B cell (primary cell): ENCODE results near the gene SLC25A4. TPM values are rescaled to one million over a fixed set of nuclear protein-coding genes. Genes with fewer than 3 reads are reported as not detected.

Source experiments
- ATAC-seq: fragments of 200-7000 bp; cut with Tn5 transposase; one replicate; pipeline ENCODE4 v1.10.0; 2021; ENCODE audit warnings: low read depth, mild to moderate bottlenecking, moderate number of reproducible peaks, moderate library complexity
- CTCF ChIA-PET: fragments of 350-600 bp; sonication (Branson Sonifier 250); formaldehyde crosslinking; loops from one replicate; lab custom pipeline; 2021; ENCODE audit warnings: antibody characterized with exemption, inconsistent platforms; lab: Charles Lee
- POLR2A ChIA-PET: fragments of 350-600 bp; sonication (Branson Sonifier 250); formaldehyde crosslinking; loops from one replicate; lab custom pipeline; 2021; ENCODE audit warnings: antibody characterized with exemption; lab: Charles Lee
- DNase-seq: peaks from one replicate; pipeline ENCODE4 v3.0.0; 2013
- H2AFZ ChIP-seq: 2 replicates; pipeline ENCODE4 v1.6.1; 2012; ENCODE audit warnings: mild to moderate bottlenecking, low read depth, low read length; ENCODE audit not compliant: insufficient read depth, poor library complexity, severe bottlenecking
- H3K27ac ChIP-seq, 2 donors: 1 replicate in 1 of 2; 2 replicates in 1 of 2; pipeline ENCODE4 v1.5.1; 2012 to 2013; ENCODE audit warnings: low read length in 2 of 2, mild to moderate bottlenecking in 2 of 2, moderate library complexity in 1 of 2
- H3K27me3 ChIP-seq, 4 experiments: fragments of 200-600 bp in 1 of 4; sonication (generic) in 1 of 4; replicated peaks in 1 of 4; 1 replicate in 2 of 4; 2 replicates in 2 of 4; pipeline versions ENCODE4 v1.6.1 to v1.7.0; 2013 to 2016; ENCODE audit warnings: low read length in 3 of 4, mild to moderate bottlenecking in 2 of 4, mixed read lengths in 1 of 4, moderate library complexity in 1 of 4; ENCODE audit not compliant: insufficient read depth in 4 of 4, control insufficient read depth in 3 of 4; ENCODE audit errors: control extremely low read depth in 1 of 4
- H3K36me3 ChIP-seq, 2 experiments: replicated peaks in 1 of 2; 1 replicate in 1 of 2; 2 replicates in 1 of 2; pipeline versions ENCODE4 v1.6.1 to v1.7.1; 2013; ENCODE audit warnings: low read length in 1 of 2; ENCODE audit not compliant: insufficient read depth in 2 of 2, control insufficient read depth in 1 of 2; ENCODE audit errors: control extremely low read depth in 1 of 2, extremely low read depth in 1 of 2
- H3K4me1 ChIP-seq, 2 donors: fragments of 200-600 bp in 1 of 2; sonication (generic) in 1 of 2; 1 replicate in 1 of 2; 2 replicates in 1 of 2; pipeline versions ENCODE4 v1.5.1 to v1.6.1; 2013 to 2017; ENCODE audit warnings: low read length in 2 of 2; ENCODE audit not compliant: control insufficient read depth in 2 of 2, insufficient read depth in 2 of 2
- H3K4me2 ChIP-seq: replicated peaks from 2 replicates; pipeline ENCODE3; 2012; ENCODE audit warnings: mild to moderate bottlenecking, low read depth, low read length; ENCODE audit not compliant: poor library complexity, severe bottlenecking
- H3K4me3 ChIP-seq, 5 experiments: fragments of 200-600 bp in 1 of 5; sonication (generic) in 1 of 5; 1 replicate in 3 of 5; 2 replicates in 2 of 5; pipeline versions ENCODE4 v1.5.1 to v1.7.0; 2011 to 2016; ENCODE audit warnings: low read length in 4 of 5, mild to moderate bottlenecking in 4 of 5, low read depth in 2 of 5, control low read depth in 1 of 5, moderate library complexity in 1 of 5; ENCODE audit not compliant: insufficient read depth in 1 of 5; ENCODE audit errors: control extremely low read depth in 1 of 5, extremely low read depth in 1 of 5
- H3K79me2 ChIP-seq: fragments of 200-600 bp; sonication (generic); one replicate; pipeline ENCODE4 v1.6.0; 2016; ENCODE audit warnings: low read length; ENCODE audit not compliant: control insufficient read depth, insufficient read depth
- H3K9ac ChIP-seq: fragments of 200-600 bp; sonication (generic); 2 replicates; pipeline ENCODE4 v1.6.1; 2017; ENCODE audit warnings: mild to moderate bottlenecking, low read length, moderate library complexity
- H3K9me3 ChIP-seq, 3 donors: one replicate each; pipeline versions ENCODE4 v1.6.1 to v1.7.1; 2013; ENCODE audit warnings: low read length in 2 of 3; ENCODE audit not compliant: control insufficient read depth in 2 of 3, insufficient read depth in 1 of 3; ENCODE audit errors: control extremely low read depth in 1 of 3
- H4K20me1 ChIP-seq: 2 replicates; pipeline ENCODE4 v1.6.0; 2012; ENCODE audit warnings: mild to moderate bottlenecking, low read length; ENCODE audit not compliant: insufficient read depth, control insufficient read depth, poor library complexity, severe bottlenecking
- H3K27ac Mint-ChIP-seq: one replicate; pipeline ENCODE4 v1.8.0; 2021; ENCODE audit warnings: mixed read lengths
- H3K27me3 Mint-ChIP-seq: one replicate; pipeline ENCODE4 v1.8.0; 2021; ENCODE audit warnings: mixed read lengths
- H3K4me1 Mint-ChIP-seq: one replicate; pipeline ENCODE4 v1.8.0; 2021; ENCODE audit warnings: mixed read lengths
- H3K4me3 Mint-ChIP-seq: one replicate; pipeline ENCODE4 v1.8.0; 2021; ENCODE audit warnings: mixed read lengths
- H3K9me3 Mint-ChIP-seq: one replicate; pipeline ENCODE4 v1.8.0; 2022; ENCODE audit warnings: mixed read lengths; ENCODE audit not compliant: insufficient read depth
- EZH2 ChIP-seq: IDR thresholded peaks from 2 replicates; pipeline ENCODE4 v1.6.1; 2012; ENCODE audit warnings: borderline replicate concordance, low read depth, mild to moderate bottlenecking, moderate library complexity, low read length; ENCODE audit not compliant: insufficient read depth, poor library complexity, severe bottlenecking
- WGBS: methylation state at CpG from one replicate; pipeline ENCODE4 v1.1.5; 2013; ENCODE audit warnings: missing lambda C conversion rate; ENCODE audit not compliant: insufficient coverage; 5-methylcytosine and 5-hydroxymethylcytosine counted together
- intact Hi-C: fragments of 100-400 bp; cut with micrococcal nuclease; formaldehyde crosslinking; loops from one replicate; pipeline ENCODE4 v1.10.0; 2022
- polyA plus RNA-seq: library from polyadenylated mRNA; depleted of rRNA; stranded (reverse); fragments of >200 nt; gene quantifications from 2 replicates; pipeline ENCODE4 v1.2.3, GENCODE V29; 2012
- total RNA-seq, 2 donors: library from RNA; stranded (reverse); fragments of 120-200 nt in 1 of 2; gene quantifications; 1 replicate in 1 of 2; 2 replicates in 1 of 2; pipeline versions ENCODE4 v1.2.3 to v1.2.4, GENCODE V29; 2013 to 2022
- TF ChIP-seq, protein P1 (sequence below): fragments of 200-600 bp; IDR thresholded peaks from one replicate; pipeline ENCODE4 v1.8.0; 2022; ENCODE audit warnings: antibody characterized with exemption, mild to moderate bottlenecking

Gene SLC25A4
- total and polyA plus RNA-seq, 2 donors (not counting 1 experiment from before 2014, with no cell fraction given), result 7.3 to 11.7 TPM

DNA sequence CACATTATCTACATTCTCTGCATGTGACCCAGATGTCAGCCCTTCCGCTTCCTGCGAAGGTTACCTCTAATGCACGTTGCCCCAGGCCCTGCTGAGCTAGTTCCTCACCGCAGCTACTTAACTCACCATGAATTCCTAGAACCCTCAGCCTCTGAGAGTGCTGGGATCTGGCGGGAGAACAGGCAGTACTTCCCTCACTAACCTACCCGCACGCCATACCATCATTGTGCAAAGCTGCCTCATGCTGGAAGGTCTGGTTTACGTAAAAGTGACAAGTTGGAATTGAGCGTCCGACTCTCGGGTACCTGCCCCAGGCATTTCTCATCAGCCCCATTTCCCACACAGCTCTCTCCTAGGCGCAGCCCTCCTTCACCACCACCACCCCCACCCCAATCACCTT, 6.3 kb downstream of the SLC25A4 start:
- WGBS, result 98% methylated on average over 8 of the region's 12 CpGs

DNA sequence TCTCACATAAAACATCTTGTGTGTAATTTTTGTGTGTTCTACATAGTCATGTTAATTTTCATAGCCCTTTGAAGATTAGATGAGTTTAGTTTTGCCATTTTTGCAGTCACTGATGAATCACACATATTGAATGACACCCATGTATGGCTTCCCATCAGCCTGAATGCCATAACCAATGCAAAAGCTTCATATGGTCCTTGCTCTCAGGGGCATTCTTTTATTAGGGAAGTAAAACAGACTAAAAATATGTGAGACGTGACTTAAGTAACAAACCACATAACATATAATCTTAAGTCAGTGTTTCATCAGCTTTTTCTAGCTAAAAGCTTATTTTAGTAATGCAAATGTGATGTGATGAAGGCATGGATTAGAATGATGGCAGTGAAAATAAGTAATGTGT, 8.2 kb downstream of the SLC25A4 start:
- H3K9me3 ChIP-seq, result no peaks in the 10 kb centered on the region
- ChIA-PET POLR2A (interaction anchor here (0.6 kb wide), 1 partner anchor 41 kb away, joined by 8 read pairs; no protein-coding TSS in a partner anchor), CTCF (interaction anchor here (1.0 to 2.7 kb wide), 2 partner anchors 9 to 17 kb away, joined by 3 to 8 read pairs; no protein-coding TSS in a partner anchor)
- H3K27me3 ChIP-seq, result no peaks in the 10 kb centered on the region
- intact Hi-C loops, result no loop called here
- H3K36me3 ChIP-seq, result peaks cover 6 to 12% of the 10 kb centered on the region in 2 experiments
- H2AFZ ChIP-seq, result no peak overlapping the region
- TF ChIP-seq, protein P1, sequence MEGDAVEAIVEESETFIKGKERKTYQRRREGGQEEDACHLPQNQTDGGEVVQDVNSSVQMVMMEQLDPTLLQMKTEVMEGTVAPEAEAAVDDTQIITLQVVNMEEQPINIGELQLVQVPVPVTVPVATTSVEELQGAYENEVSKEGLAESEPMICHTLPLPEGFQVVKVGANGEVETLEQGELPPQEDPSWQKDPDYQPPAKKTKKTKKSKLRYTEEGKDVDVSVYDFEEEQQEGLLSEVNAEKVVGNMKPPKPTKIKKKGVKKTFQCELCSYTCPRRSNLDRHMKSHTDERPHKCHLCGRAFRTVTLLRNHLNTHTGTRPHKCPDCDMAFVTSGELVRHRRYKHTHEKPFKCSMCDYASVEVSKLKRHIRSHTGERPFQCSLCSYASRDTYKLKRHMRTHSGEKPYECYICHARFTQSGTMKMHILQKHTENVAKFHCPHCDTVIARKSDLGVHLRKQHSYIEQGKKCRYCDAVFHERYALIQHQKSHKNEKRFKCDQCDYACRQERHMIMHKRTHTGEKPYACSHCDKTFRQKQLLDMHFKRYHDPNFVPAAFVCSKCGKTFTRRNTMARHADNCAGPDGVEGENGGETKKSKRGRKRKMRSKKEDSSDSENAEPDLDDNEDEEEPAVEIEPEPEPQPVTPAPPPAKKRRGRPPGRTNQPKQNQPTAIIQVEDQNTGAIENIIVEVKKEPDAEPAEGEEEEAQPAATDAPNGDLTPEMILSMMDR, result no peak
- no peak for TF ChIP-seq EZH2
- H3K4me1 ChIP-seq, result no peaks in the 10 kb centered on the region
- no peak overlapping the region for H3K4me3 Mint-ChIP-seq
- H3K4me2 ChIP-seq, result no peak overlapping the region
- no peak for ATAC-seq
- H3K4me3 ChIP-seq, result no peak overlapping the region
- no peak for DNase-seq
- peaks cover 2% of the 10 kb centered on the region for H3K79me2 ChIP-seq
- H3K27ac Mint-ChIP-seq, result no peak overlapping the region
- no CpG with 5 or more reads among the region's 1 CpG for WGBS
- no peak overlapping the region for H3K9ac ChIP-seq
- H3K4me1 Mint-ChIP-seq, result no peaks in the 10 kb centered on the region
- H4K20me1 ChIP-seq, result no peaks in the 10 kb centered on the region
- no peak overlapping the region for H3K27ac ChIP-seq
- no peaks in the 10 kb centered on the region for H3K9me3 Mint-ChIP-seq
- H3K27me3 Mint-ChIP-seq, result no peaks in the 10 kb centered on the region

More for the DNA sequence above, 6.3 kb downstream of the SLC25A4 start:
- ATAC-seq, result no peak
- no peak overlapping the region for H2AFZ ChIP-seq
- H3K27ac ChIP-seq, result no peak overlapping the region
- ChIA-PET POLR2A (no interaction called here), CTCF (interaction anchor here (2.7 kb wide), 1 partner anchor 15 kb away, joined by 8 read pairs; no protein-coding TSS in a partner anchor)
- peaks cover 0 to under 1% of the 10 kb centered on the region in 2 donors for H3K4me1 ChIP-seq
- no peak overlapping the region for H3K4me2 ChIP-seq
- Mint-ChIP-seq H3K9me3 (no peaks in the 10 kb centered on the region), H3K27ac (no peak overlapping the region), H3K27me3 (no peaks in the 10 kb centered on the region), H3K4me1 (peaks cover 1% of the 10 kb centered on the region), H3K4me3 (no peak overlapping the region)
- H4K20me1 ChIP-seq, result no peaks in the 10 kb centered on the region
- H3K9me3 ChIP-seq, result no peaks in the 10 kb centered on the region
- H3K27me3 ChIP-seq, result no peaks in the 10 kb centered on the region
- DNase-seq, result no peak
- H3K4me3 ChIP-seq, result no peak overlapping the region
- H3K79me2 ChIP-seq, result peaks cover 2% of the 10 kb centered on the region
- intact Hi-C loops, result loop anchor here (10.0 kb wide), 1 partner anchor 325 kb away; the partner anchor contains the start of gene ACSL1
- no peak for TF ChIP-seq EZH2
- TF ChIP-seq, protein P1, result no peak
- H3K36me3 ChIP-seq, result peaks cover 6 to 12% of the 10 kb centered on the region in 2 experiments
- H3K9ac ChIP-seq, result no peak overlapping the region
